ENCODE measurements around the gene C10orf105.

C10orf105 gene

GRCh38 chr10:71711052-71711623 is 8.4 kb downstream of the C10orf105 start:
- Mint-ChIP-seq H3K36me3 (ENCODE audit: low read depth) (no peaks in the 10 kb centered on the region), H3K9me3 (no peaks in the 10 kb centered on the region), H3K27me3 (ENCODE audit: low read depth) (no peaks in the 10 kb centered on the region), H3K4me1 (ENCODE audit: low read depth) (peaks cover 38% of the 10 kb centered on the region), H3K27ac (peak overlapping the region; percentile 23), H3K4me3 (no peak overlapping the region)
- no peak for DNase-seq (ENCODE audit: low spot score)

DNA sequence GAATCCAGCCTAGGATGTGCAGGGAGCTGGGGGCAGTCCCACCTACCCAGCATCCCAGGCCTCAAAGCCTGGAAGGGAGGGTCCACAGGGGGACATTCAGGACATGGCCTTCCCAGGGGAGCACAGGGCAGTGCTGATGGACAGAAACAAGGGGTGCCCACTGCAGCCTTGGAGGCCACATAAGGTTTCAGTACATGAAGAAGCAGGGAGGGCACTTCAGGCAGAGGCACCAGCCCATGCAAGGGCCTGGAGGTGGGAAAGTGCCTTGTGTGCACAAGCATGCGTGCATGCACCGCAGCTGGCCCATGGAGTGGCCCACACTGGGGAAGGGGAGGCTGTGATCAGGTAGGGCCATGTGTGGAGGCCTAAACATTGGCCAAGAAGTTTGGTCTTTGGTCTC is 9.1 kb downstream of the C10orf105 start:
- H3K9me3 Mint-ChIP-seq: no peaks in the 10 kb centered on the region
- no peak overlapping the region for H3K4me3 Mint-ChIP-seq
- no peak for DNase-seq (ENCODE audit: low spot score)
- peaks cover 36% of the 10 kb centered on the region for H3K4me1 Mint-ChIP-seq (ENCODE audit: low read depth)
- no peaks in the 10 kb centered on the region for H3K27me3 Mint-ChIP-seq (ENCODE audit: low read depth)
- no peaks in the 10 kb centered on the region for H3K36me3 Mint-ChIP-seq (ENCODE audit: low read depth)
- peak overlapping the region; percentile 53 for H3K27ac Mint-ChIP-seq

GRCh38 chr10:71708897-71709882 is 10.4 kb downstream of the C10orf105 start:
- Mint-ChIP-seq H3K36me3 (ENCODE audit: low read depth) (no peaks in the 10 kb centered on the region), H3K4me1 (ENCODE audit: low read depth) (peaks cover 29% of the 10 kb centered on the region), H3K27ac (peak overlapping the region; percentile 74), H3K9me3 (no peaks in the 10 kb centered on the region), H3K4me3 (no peak overlapping the region), H3K27me3 (ENCODE audit: low read depth) (no peaks in the 10 kb centered on the region)
- DNase-seq (ENCODE audit: low spot score): no peak

GRCh38 chr10:71708301-71708703 is 11.3 kb downstream of the C10orf105 start:
- peak; percentile 43 for DNase-seq (ENCODE audit: low spot score)
- H3K4me1 Mint-ChIP-seq (ENCODE audit: low read depth): peaks cover 20% of the 10 kb centered on the region
- no peaks in the 10 kb centered on the region for H3K27me3 Mint-ChIP-seq (ENCODE audit: low read depth)
- H3K27ac Mint-ChIP-seq: no peak overlapping the region
- H3K36me3 Mint-ChIP-seq (ENCODE audit: low read depth): no peaks in the 10 kb centered on the region
- H3K9me3 Mint-ChIP-seq: no peaks in the 10 kb centered on the region
- H3K4me3 Mint-ChIP-seq: no peak overlapping the region

DNA sequence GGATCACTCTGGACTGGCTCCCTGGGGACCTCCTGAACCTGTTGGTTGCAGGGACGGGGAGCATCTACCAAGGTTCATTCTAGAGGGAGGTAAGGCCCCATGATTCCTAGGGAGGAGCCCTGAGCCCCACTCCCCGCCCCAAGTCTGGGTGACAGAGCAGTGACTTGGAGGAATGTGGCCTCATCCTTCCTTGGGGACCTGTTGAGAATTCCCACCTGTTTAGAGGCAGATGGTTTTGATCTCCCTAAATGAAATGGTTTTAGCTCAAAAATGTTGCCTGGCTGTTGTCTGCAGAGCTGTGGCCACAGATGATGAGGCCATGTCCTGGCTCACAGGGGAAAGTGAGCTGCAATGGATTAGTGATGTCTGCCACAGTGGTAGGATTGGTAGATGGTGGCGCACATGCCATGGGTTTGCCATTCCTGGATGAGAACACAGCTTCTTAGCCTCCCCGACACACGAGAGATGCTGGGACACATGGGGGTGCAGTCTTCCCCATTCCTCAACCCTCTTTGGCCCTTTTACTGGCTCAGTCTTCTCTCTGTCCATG is 12.3 kb downstream of the C10orf105 start:
- H3K36me3 Mint-ChIP-seq (ENCODE audit: low read depth): no peaks in the 10 kb centered on the region
- no peak for DNase-seq (ENCODE audit: low spot score)
- no peaks in the 10 kb centered on the region for H3K9me3 Mint-ChIP-seq
- no peaks in the 10 kb centered on the region for H3K27me3 Mint-ChIP-seq (ENCODE audit: low read depth)
- H3K27ac Mint-ChIP-seq: no peak overlapping the region
- H3K4me3 Mint-ChIP-seq: no peak overlapping the region
- H3K4me1 Mint-ChIP-seq (ENCODE audit: low read depth): peaks cover 13% of the 10 kb centered on the region

- Mint-ChIP-seq H3K4me1 (ENCODE audit: low read depth) (peaks cover 11% of the 10 kb centered on the region), H3K27ac (no peak overlapping the region), H3K27me3 (ENCODE audit: low read depth) (no peaks in the 10 kb centered on the region), H3K36me3 (ENCODE audit: low read depth) (no peaks in the 10 kb centered on the region), H3K9me3 (no peaks in the 10 kb centered on the region), H3K4me3 (no peak overlapping the region)
- no peak for DNase-seq (ENCODE audit: low spot score)
Observed at GRCh38 chr10:71706216-71707121, 13.1 kb downstream of the C10orf105 start.

DNA sequence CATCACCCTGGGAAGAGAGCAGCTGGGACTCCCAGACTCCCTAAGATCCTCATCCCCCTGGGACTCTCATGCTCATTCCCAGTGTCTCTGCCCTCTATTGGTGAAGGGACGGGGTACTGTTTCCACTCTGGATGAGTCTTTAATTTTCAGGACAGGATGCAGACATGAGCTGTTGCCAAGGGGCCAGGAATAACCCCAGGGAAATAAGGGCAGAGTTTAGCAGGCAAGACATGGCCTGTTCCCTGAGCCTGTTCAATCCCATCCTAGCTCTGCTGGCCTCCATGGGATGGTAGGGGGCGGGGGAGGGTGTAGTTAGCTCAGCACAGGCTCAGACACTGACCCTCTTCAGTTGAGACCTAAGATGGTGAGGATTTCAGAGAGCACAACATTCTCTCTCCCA is 14.0 kb downstream of the C10orf105 start:
- DNase-seq (ENCODE audit: low spot score): no peak
- H3K27ac Mint-ChIP-seq: no peak overlapping the region
- peaks cover 11% of the 10 kb centered on the region for H3K4me1 Mint-ChIP-seq (ENCODE audit: low read depth)
- no peaks in the 10 kb centered on the region for H3K36me3 Mint-ChIP-seq (ENCODE audit: low read depth)
- no peak overlapping the region for H3K4me3 Mint-ChIP-seq
- H3K27me3 Mint-ChIP-seq (ENCODE audit: low read depth): no peaks in the 10 kb centered on the region
- no peaks in the 10 kb centered on the region for H3K9me3 Mint-ChIP-seq

DNA sequence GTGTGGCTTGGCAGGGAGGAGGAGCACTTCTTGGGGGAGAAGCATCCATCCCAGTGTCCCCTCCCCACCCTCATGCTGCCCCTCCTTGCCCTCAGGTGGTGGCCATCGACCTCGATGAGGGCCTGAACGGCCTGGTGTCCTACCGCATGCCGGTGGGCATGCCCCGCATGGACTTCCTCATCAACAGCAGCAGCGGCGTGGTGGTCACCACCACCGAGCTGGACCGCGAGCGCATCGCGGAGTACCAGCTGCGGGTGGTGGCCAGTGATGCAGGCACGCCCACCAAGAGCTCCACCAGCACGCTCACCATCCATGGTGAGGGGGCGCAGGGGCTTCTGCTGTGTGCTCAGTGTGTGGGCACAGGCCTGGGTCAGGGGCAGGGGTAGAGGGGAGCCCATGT is 14.8 kb downstream of the C10orf105 start:
- H3K27ac Mint-ChIP-seq: no peak overlapping the region

GRCh38 chr10:71703577-71703976 is 16.0 kb downstream of the C10orf105 start:
- no peaks in the 10 kb centered on the region for H3K36me3 Mint-ChIP-seq (ENCODE audit: low read depth)
- no peaks in the 10 kb centered on the region for H3K27me3 Mint-ChIP-seq (ENCODE audit: low read depth)
- no peaks in the 10 kb centered on the region for H3K9me3 Mint-ChIP-seq
- peaks cover 14% of the 10 kb centered on the region for H3K4me1 Mint-ChIP-seq (ENCODE audit: low read depth)
- H3K4me3 Mint-ChIP-seq: no peak overlapping the region
- no peak for DNase-seq (ENCODE audit: low spot score)
- H3K27ac Mint-ChIP-seq: no peak overlapping the region

More for the DNA sequence above, 14.8 kb downstream of the C10orf105 start:
- H3K36me3 Mint-ChIP-seq (ENCODE audit: low read depth): no peaks in the 10 kb centered on the region
- no peak for DNase-seq (ENCODE audit: low spot score)
- H3K9me3 Mint-ChIP-seq: no peaks in the 10 kb centered on the region
- no peak overlapping the region for H3K4me3 Mint-ChIP-seq
- no peaks in the 10 kb centered on the region for H3K27me3 Mint-ChIP-seq (ENCODE audit: low read depth)
- peaks cover 11% of the 10 kb centered on the region for H3K4me1 Mint-ChIP-seq (ENCODE audit: low read depth)

GRCh38 chr10:71701496-71702132 is 18.0 kb downstream of the C10orf105 start:
- Mint-ChIP-seq H3K4me1 (ENCODE audit: low read depth) (peaks cover 15% of the 10 kb centered on the region), H3K9me3 (no peaks in the 10 kb centered on the region), H3K4me3 (no peak overlapping the region), H3K36me3 (ENCODE audit: low read depth) (no peaks in the 10 kb centered on the region), H3K27ac (no peak overlapping the region), H3K27me3 (ENCODE audit: low read depth) (no peaks in the 10 kb centered on the region)
- DNase-seq (ENCODE audit: low spot score): no peak

GRCh38 chr10:71700731-71701368 is 18.7 kb downstream of the C10orf105 start:
- Mint-ChIP-seq H3K36me3 (ENCODE audit: low read depth) (no peaks in the 10 kb centered on the region), H3K4me3 (no peak overlapping the region), H3K4me1 (ENCODE audit: low read depth) (peaks cover 15% of the 10 kb centered on the region), H3K9me3 (no peaks in the 10 kb centered on the region), H3K27ac (no peak overlapping the region), H3K27me3 (ENCODE audit: low read depth) (no peaks in the 10 kb centered on the region)
- DNase-seq (ENCODE audit: low spot score): no peak

DNA sequence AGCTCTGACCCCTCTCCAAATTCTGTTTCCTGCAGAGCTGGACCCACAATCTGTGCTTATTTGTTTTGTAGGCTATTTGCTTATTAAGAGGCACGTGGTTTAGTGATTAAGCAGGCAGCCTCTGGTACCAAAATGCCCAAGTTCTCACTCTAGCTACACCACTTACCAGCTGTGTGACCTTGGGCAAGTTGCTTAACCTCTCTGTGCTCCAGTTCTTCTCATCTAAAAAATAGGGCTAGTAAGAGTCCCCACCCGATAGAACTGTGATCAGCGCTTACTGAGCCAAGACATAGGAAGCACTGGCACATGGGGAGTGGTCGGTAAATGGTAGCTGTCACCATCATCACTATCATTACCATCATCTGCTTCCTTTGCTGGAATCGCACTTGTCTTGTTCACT is 20.8 kb downstream of the C10orf105 start:
- Mint-ChIP-seq H3K4me3 (peak overlapping the region; percentile 1), H3K9me3 (no peaks in the 10 kb centered on the region), H3K4me1 (ENCODE audit: low read depth) (peaks cover 28% of the 10 kb centered on the region), H3K27ac (peak overlapping the region; percentile 24), H3K36me3 (ENCODE audit: low read depth) (no peaks in the 10 kb centered on the region), H3K27me3 (ENCODE audit: low read depth) (no peaks in the 10 kb centered on the region)
- DNase-seq (ENCODE audit: low spot score): no peak
